Ovary (tissue), 9 donors: Measurements from ENCODE around the gene OR10J4. TPM values are rescaled to one million over a fixed set of nuclear protein-coding genes. Genes with fewer than 3 reads are reported as not detected.

Experiments used
- DNase-seq, 5 donors: peaks; one replicate each; pipeline ENCODE4 v3.0.0-alpha.2; 2019 to 2020
- H3K27ac ChIP-seq, 2 donors: fragments of 200-600 bp; one replicate each; pipeline versions ENCODE4 v1.5.1 to v1.8.0; 2019 to 2022
- H3K27me3 ChIP-seq: fragments of 200-600 bp; one replicate; pipeline ENCODE4 v1.8.0; 2022
- H3K36me3 ChIP-seq: fragments of 200-600 bp; sonication (generic); one replicate; pipeline ENCODE4 v1.5.1; 2019
- H3K4me1 ChIP-seq: one replicate; pipeline ENCODE4 v1.8.1; 2013; ENCODE audit warnings: mild to moderate bottlenecking, moderate library complexity; ENCODE audit not compliant: insufficient read depth
- H3K4me3 ChIP-seq: fragments of 200-600 bp; sonication (generic); one replicate; pipeline ENCODE4 v1.5.1; 2017
- H3K9me3 ChIP-seq, 2 donors: fragments of 200-600 bp in 1 of 2; sonication (generic) in 1 of 2; one replicate each; pipeline versions ENCODE4 v1.5.1 to v1.8.1; 2013 to 2019; ENCODE audit warnings: mild to moderate bottlenecking in 1 of 2, moderate library complexity in 1 of 2
- CTCF ChIP-seq, 3 donors: fragments of 450-650 bp in 2 of 3; fragments of 200-600 bp in 1 of 3; IDR thresholded peaks; one replicate each; pipeline versions ENCODE4 v1.5.1 to v1.8.0; 2016 to 2022; ENCODE audit warnings: antibody characterized with exemption in 3 of 3, mild to moderate bottlenecking in 1 of 3
- EP300 ChIP-seq: sonication (generic); formaldehyde crosslinking; IDR thresholded peaks from one replicate; pipeline ENCODE4 v1.6.1; 2017; ENCODE audit warnings: antibody characterized with exemption
- POLR2A ChIP-seq: fragments of 450-650 bp; IDR thresholded peaks from one replicate; pipeline ENCODE4 v1.6.1; 2017; ENCODE audit warnings: antibody characterized with exemption, mild to moderate bottlenecking, moderate library complexity
- WGBS, 3 donors: extraction: QIAGEN DNeasy Blood & Tissue Kit in 1 of 3; methylation state at CpG; one replicate each; pipeline versions ENCODE4 v1.1.5 to v1.1.7; 2013 to 2017; 5-methylcytosine and 5-hydroxymethylcytosine counted together
- intact Hi-C, 4 donors: fragments of 100-400 bp; cut with DNase I; formaldehyde crosslinking; loops; one replicate each; pipeline versions ENCODE4 v1.11.0 to v1.15.1; 2022 to 2023
- polyA plus RNA-seq, 2 donors: library from polyadenylated mRNA; stranded (reverse); fragments of 200-250 nt in 1 of 2; fragments of 350-450 nt in 1 of 2; fragmentation: Illumina TruSeq in 1 of 2; extraction: RNeasy Lipid Tissue Mini Kit (QIAGEN cat#74804) in 1 of 2; gene quantifications; one replicate each; pipeline ENCODE4 v1.2.3, GENCODE V29; 2013 to 2014
- total RNA-seq, 7 donors: library from RNA; depleted of rRNA in 2 of 7; stranded (reverse); fragments of >200 nt in 2 of 7; fragmentation: NEBNext Ultra II Directional in 3 of 7; extraction: Animal tissue kit (Norgen Biotek cat#: 25700) in 3 of 7; gene quantifications; one replicate each; pipeline versions ENCODE4 v1.1.0 to v1.2.4, GENCODE V29; 2016 to 2023
- donor health status: DM: no; HTN: no; CAD: no; lungs with moderate emphysema.
- donor health status: DM: no; HTN: no; CAD: no.
- donor health status: Bipolar disorder and iron deficiency.
- donor health status: DM: yes; HTN: yes; CAD: no.
- donor health status: DM: no; HTN: no; CAD: no.
- donor health status: DM: yes; HTN: yes; CAD: no.

Gene OR10J4
- total and polyA plus RNA-seq, 9 donors: not detected

GRCh38 chr1:159469921-159470533 lies 38.0 kb downstream of the OR10J4 start:
- no peak for TF ChIP-seq CTCF (IDR thresholded peaks at IDR 0.05)
- Histone ChIP-seq H3K27ac (no peak overlapping the region), H3K36me3 (no peaks in the 10 kb centered on the region), H3K4me3 (no peak overlapping the region), H3K4me1 (no peaks in the 10 kb centered on the region), H3K9me3 (no peaks in the 10 kb centered on the region), H3K27me3 (no peaks in the 10 kb centered on the region)
- intact Hi-C loops: no loop called here
- no peak for DNase-seq
- WGBS, 3 donors: 31 to 34% (median 31%) methylated on average over 4 of the region's 4 CpGs

- H3K27me3 ChIP-seq: no peaks in the 10 kb centered on the region
- DNase-seq: no peak
- H3K36me3 ChIP-seq: no peaks in the 10 kb centered on the region
- H3K9me3 ChIP-seq: no peaks in the 10 kb centered on the region
- intact Hi-C loops: no loop called here
- H3K4me1 ChIP-seq: no peaks in the 10 kb centered on the region
- WGBS, 3 donors: 30 to 56% (median 34%) methylated on average over 1 of the region's 1 CpG
- H3K4me3 ChIP-seq: no peak overlapping the region
- TF ChIP-seq CTCF (IDR thresholded peaks at IDR 0.05) (no peak), POLR2A (no peak), EP300 (no peak)
- H3K27ac ChIP-seq: no peak overlapping the region
These were observed 41.3 kb downstream of the OR10J4 start for GRCh38 chr1:159473335-159473734.

DNA sequence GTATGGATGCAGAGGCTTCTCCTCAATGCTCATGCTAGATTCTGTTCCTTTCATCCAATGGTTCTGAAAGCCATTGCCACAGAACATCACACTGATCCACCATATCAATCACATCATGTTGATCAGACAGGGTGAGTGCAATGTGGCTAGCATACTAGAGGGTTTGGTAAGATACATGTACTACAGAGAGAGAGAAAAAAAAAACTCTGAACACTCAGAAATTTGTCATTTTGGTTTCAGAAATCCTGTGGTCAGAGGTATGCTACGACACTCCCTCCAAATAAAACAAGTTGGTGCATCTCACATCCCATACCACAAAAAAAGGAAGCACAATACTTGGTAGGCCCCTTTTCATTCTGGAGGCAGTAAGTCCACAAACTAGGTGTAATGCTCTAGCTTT lies 42.9 kb downstream of the OR10J4 start:
- H3K27me3 ChIP-seq: no peaks in the 10 kb centered on the region
- no peaks in the 10 kb centered on the region for H3K4me1 ChIP-seq
- no peak overlapping the region for H3K4me3 ChIP-seq
- no peaks in the 10 kb centered on the region for H3K36me3 ChIP-seq
- TF ChIP-seq POLR2A (no peak), EP300 (no peak), CTCF (IDR thresholded peaks at IDR 0.05) (no peak)
- DNase-seq: no peak
- WGBS, 3 donors: 67 to 92% (median 68%) methylated on average over 1 of the region's 1 CpG
- H3K27ac ChIP-seq: no peak overlapping the region
- no peaks in the 10 kb centered on the region for H3K9me3 ChIP-seq
- intact Hi-C loops: no loop called here

Other genes with a start within 250 kb of the OR10J4 start
- 10 to 100 TPM in 6 of 7 donors, 1 to 10 TPM in 1; 5.6 to 43.0 (median 20.7) TPM for gene ACKR1, start 227.3 kb upstream of the OR10J4 start, total RNA-seq
- gene ACKR1, start 227.3 kb upstream of the OR10J4 start, polyA plus RNA-seq: 10 to 100 TPM; 36.2 to 41.9 TPM
- under 1 TPM in 4 of 7 donors, not detected in 3; 0.20 to 0.76 (median 0.51) TPM for gene FCER1A, start 129.9 kb upstream of the OR10J4 start, total RNA-seq
- 1 to 10 TPM in 1 of 2 donors, under 1 TPM in 1; 0.92 to 9.9 TPM for gene FCER1A, start 129.9 kb upstream of the OR10J4 start, polyA plus RNA-seq
- gene OR10J1, start 7.5 kb downstream of the OR10J4 start, total RNA-seq: not detected
- not detected for gene OR10J1, start 7.5 kb downstream of the OR10J4 start, polyA plus RNA-seq
- gene OR10J5, start 103.8 kb downstream of the OR10J4 start, total RNA-seq: not detected
- gene OR10J5, start 103.8 kb downstream of the OR10J4 start, polyA plus RNA-seq: not detected
- under 1 TPM in 2 of 7 donors, not detected in 5; 0.69 to 0.72 TPM for gene APCS, start 155.6 kb downstream of the OR10J4 start, total RNA-seq
- not detected for gene APCS, start 155.6 kb downstream of the OR10J4 start, polyA plus RNA-seq